ENCODE data around the gene SPOP. TPM values are rescaled to one million over a fixed set of nuclear protein-coding genes. Genes with fewer than 3 reads are reported as not detected.

Gene SPOP
- total and polyA plus RNA-seq, 9 of the 15 experiments (the other 6 are each of a cell fraction or from before 2014, with no cell fraction given) = 34.2 to 65.9 (median 39.7) TPM

DNA sequence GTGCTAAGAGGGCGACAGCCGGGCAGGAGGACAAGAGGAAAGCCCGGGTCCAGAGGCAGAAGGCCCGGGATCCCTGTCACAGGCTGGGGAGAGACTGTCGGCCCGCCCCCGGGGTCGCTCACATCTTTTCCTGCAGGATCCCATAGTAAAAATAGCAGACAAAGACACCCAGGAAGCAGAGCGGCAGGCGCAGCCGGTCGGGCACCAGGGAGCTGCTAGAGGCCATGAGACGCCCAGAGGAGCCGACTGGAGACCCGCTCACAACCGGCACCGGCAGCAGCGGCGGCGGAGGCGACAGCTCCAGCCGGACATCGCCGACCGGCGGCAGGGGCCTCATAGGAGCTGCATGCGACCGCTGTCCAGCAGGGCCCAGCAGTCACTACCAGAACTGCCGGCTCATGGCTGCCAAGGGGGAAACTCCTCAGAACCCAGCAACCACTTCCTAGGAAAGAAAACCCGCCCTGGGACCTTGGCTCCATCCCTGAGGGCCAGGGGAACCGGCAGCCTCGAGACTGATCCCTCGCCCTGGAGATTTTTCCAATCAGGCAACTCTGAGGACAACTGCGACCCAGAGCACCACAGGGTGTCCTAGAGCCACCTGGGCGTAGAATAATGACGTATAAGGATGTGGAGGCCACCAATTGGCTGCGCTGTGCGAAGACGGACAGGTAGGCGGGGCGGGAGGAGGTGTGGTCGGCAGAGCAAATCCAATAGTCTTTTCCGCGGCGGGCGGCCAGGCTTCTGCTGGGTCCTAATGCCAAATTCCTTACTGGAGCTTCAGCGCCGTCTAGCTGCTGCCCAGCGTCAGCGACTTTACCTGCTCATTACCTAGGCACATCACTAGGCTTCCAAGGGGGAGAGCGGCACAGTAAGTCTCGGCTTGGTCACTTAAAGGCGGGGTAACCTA lies 30.0 kb upstream of the SPOP start, which contains the start of gene SLC35B1 (continued):
- TF ChIP-seq, protein P1, sequence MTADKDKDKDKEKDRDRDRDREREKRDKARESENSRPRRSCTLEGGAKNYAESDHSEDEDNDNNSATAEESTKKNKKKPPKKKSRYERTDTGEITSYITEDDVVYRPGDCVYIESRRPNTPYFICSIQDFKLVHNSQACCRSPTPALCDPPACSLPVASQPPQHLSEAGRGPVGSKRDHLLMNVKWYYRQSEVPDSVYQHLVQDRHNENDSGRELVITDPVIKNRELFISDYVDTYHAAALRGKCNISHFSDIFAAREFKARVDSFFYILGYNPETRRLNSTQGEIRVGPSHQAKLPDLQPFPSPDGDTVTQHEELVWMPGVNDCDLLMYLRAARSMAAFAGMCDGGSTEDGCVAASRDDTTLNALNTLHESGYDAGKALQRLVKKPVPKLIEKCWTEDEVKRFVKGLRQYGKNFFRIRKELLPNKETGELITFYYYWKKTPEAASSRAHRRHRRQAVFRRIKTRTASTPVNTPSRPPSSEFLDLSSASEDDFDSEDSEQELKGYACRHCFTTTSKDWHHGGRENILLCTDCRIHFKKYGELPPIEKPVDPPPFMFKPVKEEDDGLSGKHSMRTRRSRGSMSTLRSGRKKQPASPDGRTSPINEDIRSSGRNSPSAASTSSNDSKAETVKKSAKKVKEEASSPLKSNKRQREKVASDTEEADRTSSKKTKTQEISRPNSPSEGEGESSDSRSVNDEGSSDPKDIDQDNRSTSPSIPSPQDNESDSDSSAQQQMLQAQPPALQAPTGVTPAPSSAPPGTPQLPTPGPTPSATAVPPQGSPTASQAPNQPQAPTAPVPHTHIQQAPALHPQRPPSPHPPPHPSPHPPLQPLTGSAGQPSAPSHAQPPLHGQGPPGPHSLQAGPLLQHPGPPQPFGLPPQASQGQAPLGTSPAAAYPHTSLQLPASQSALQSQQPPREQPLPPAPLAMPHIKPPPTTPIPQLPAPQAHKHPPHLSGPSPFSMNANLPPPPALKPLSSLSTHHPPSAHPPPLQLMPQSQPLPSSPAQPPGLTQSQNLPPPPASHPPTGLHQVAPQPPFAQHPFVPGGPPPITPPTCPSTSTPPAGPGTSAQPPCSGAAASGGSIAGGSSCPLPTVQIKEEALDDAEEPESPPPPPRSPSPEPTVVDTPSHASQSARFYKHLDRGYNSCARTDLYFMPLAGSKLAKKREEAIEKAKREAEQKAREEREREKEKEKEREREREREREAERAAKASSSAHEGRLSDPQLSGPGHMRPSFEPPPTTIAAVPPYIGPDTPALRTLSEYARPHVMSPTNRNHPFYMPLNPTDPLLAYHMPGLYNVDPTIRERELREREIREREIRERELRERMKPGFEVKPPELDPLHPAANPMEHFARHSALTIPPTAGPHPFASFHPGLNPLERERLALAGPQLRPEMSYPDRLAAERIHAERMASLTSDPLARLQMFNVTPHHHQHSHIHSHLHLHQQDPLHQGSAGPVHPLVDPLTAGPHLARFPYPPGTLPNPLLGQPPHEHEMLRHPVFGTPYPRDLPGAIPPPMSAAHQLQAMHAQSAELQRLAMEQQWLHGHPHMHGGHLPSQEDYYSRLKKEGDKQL (CRISPR knock-in tag; IDR thresholded peaks at IDR 0.05; ENCODE audit: borderline replicate concordance) = no peak
- TF ChIP-seq ETV1 (tag; conservative IDR thresholded peaks at IDR 0.05; ENCODE audit: low read depth) (0 out of 2 replicates have a peak, but pooled peaks have one; percentile 54), ZNF507 (tag; conservative IDR thresholded peaks at IDR 0.05) (no peak), SMAD3 (CRISPR knock-in tag; conservative IDR thresholded peaks at IDR 0.05) (peak; percentile 53; the same call in 1 of the 2 replicates), ETS2 (tag; IDR thresholded peaks at IDR 0.05; ENCODE audit: borderline replicate concordance, poor library complexity, severe bottlenecking) (no peak), IFI16 (CRISPR knock-in tag; IDR thresholded peaks at IDR 0.05) (no peak), SIN3B (IDR thresholded peaks at IDR 0.05; ENCODE audit: low read depth) (peak; percentile 96), CBX8 (IDR thresholded peaks at IDR 0.05; ENCODE audit: borderline replicate concordance, extremely low read depth, low read depth, low read length, poor library complexity, severe bottlenecking) (no peak), POLR2AphosphoS2 (IDR thresholded peaks at IDR 0.05; ENCODE audit: low read length) (peak; percentile 98; the same call in 1 of the 2 replicates), ZKSCAN8 (CRISPR knock-in tag; IDR thresholded peaks at IDR 0.05) (no peak), NFXL1 (CRISPR knock-in tag; IDR thresholded peaks at IDR 0.05) (no peak), ZNF134 (CRISPR knock-in tag; conservative IDR thresholded peaks at IDR 0.05) (no peak), KAT2B (IDR thresholded peaks at IDR 0.05; ENCODE audit: low read depth, low read length) (no peak), ZNF311 (CRISPR knock-in tag; IDR thresholded peaks at IDR 0.05) (no peak), ZNF121 (CRISPR knock-in tag; conservative IDR thresholded peaks at IDR 0.05) (no peak), RBM15 (IDR thresholded peaks at IDR 0.05; ENCODE audit: insufficient read depth, low read length) (no peak), ARNT (IDR thresholded peaks at IDR 0.05) (0 out of 4 replicates have a peak, but pooled peaks of 1 of the 2 experiments have one; percentile 76), ZC3H4 (CRISPR knock-in tag; IDR thresholded peaks at IDR 0.05; ENCODE audit: borderline replicate concordance) (no peak)
- TF ChIP-seq, protein P2, sequence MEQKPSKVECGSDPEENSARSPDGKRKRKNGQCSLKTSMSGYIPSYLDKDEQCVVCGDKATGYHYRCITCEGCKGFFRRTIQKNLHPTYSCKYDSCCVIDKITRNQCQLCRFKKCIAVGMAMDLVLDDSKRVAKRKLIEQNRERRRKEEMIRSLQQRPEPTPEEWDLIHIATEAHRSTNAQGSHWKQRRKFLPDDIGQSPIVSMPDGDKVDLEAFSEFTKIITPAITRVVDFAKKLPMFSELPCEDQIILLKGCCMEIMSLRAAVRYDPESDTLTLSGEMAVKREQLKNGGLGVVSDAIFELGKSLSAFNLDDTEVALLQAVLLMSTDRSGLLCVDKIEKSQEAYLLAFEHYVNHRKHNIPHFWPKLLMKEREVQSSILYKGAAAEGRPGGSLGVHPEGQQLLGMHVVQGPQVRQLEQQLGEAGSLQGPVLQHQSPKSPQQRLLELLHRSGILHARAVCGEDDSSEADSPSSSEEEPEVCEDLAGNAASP (IDR thresholded peaks at IDR 0.05) = no peak
- TF ChIP-seq, protein P3, sequence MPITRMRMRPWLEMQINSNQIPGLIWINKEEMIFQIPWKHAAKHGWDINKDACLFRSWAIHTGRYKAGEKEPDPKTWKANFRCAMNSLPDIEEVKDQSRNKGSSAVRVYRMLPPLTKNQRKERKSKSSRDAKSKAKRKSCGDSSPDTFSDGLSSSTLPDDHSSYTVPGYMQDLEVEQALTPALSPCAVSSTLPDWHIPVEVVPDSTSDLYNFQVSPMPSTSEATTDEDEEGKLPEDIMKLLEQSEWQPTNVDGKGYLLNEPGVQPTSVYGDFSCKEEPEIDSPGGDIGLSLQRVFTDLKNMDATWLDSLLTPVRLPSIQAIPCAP (CRISPR knock-in tag; IDR thresholded peaks at IDR 0.05; ENCODE audit: borderline replicate concordance) = no peak
